ENCODE data around the gene MYL4. TPM values are rescaled to one million over a fixed set of nuclear protein-coding genes. Genes with fewer than 3 reads are reported as not detected.

Gene MYL4
- total RNA-seq, 6 experiments from 2014 or later: not detected

GRCh38 chr17:47197821-47198220, 11.3 kb upstream of the MYL4 start:
- no peaks in the 10 kb centered on the region for H3K4me1 Mint-ChIP-seq (ENCODE audit: low read depth)
- no peak overlapping the region for H3K27ac Mint-ChIP-seq
- H3K36me3 Mint-ChIP-seq (ENCODE audit: low read depth): no peaks in the 10 kb centered on the region
- DNase-seq: no peak
- no peak for TF ChIP-seq CTCF (IDR thresholded peaks at IDR 0.05)
- H3K4me3 Mint-ChIP-seq: no peak overlapping the region
- H3K27me3 Mint-ChIP-seq (ENCODE audit: insufficient read depth): no peaks in the 10 kb centered on the region; the same call in 1 of the 2 replicates
- no peaks in the 10 kb centered on the region; the same call in 1 of the 2 replicates for H3K9me3 Mint-ChIP-seq

- Mint-ChIP-seq H3K4me1 (ENCODE audit: low read depth) (peaks cover 17% of the 10 kb centered on the region), H3K27me3 (ENCODE audit: insufficient read depth) (no peaks in the 10 kb centered on the region; the same call in 1 of the 2 replicates), H3K4me3 (no peak overlapping the region), H3K9me3 (no peaks in the 10 kb centered on the region; the same call in 1 of the 2 replicates), H3K36me3 (ENCODE audit: low read depth) (no peaks in the 10 kb centered on the region), H3K27ac (no peak overlapping the region)
- no peak for TF ChIP-seq CTCF (IDR thresholded peaks at IDR 0.05)
- no peak for DNase-seq
Measured at GRCh38 chr17:47199627-47200324, 9.4 kb upstream of the MYL4 start.

- Mint-ChIP-seq H3K4me1 (ENCODE audit: low read depth) (peaks cover 22% of the 10 kb centered on the region), H3K27ac (no peak overlapping the region), H3K27me3 (ENCODE audit: insufficient read depth) (no peaks in the 10 kb centered on the region; the same call in 1 of the 2 replicates), H3K9me3 (no peaks in the 10 kb centered on the region; the same call in 1 of the 2 replicates), H3K4me3 (no peak overlapping the region), H3K36me3 (ENCODE audit: low read depth) (no peaks in the 10 kb centered on the region)
- TF ChIP-seq CTCF (IDR thresholded peaks at IDR 0.05): no peak
- DNase-seq: no peak
Measured at GRCh38 chr17:47200325-47200664, 8.9 kb upstream of the MYL4 start.

- H3K4me1 Mint-ChIP-seq (ENCODE audit: low read depth): peaks cover 31% of the 10 kb centered on the region
- no peak for DNase-seq
- H3K4me3 Mint-ChIP-seq: no peak overlapping the region
- H3K36me3 Mint-ChIP-seq (ENCODE audit: low read depth): no peaks in the 10 kb centered on the region
- no peaks in the 10 kb centered on the region; the same call in 1 of the 2 replicates for H3K9me3 Mint-ChIP-seq
- no peak overlapping the region for H3K27ac Mint-ChIP-seq
- peaks cover 2% of the 10 kb centered on the region; the same call in 1 of the 2 replicates for H3K27me3 Mint-ChIP-seq (ENCODE audit: insufficient read depth)
- no peak for TF ChIP-seq CTCF (IDR thresholded peaks at IDR 0.05)
Measured at GRCh38 chr17:47201166-47201565, 8.0 kb upstream of the MYL4 start.

GRCh38 chr17:47203984-47204721, 5.0 kb upstream of the MYL4 start:
- Mint-ChIP-seq H3K27ac (peak overlapping the region; percentile 78), H3K9me3 (no peaks in the 10 kb centered on the region), H3K4me1 (ENCODE audit: low read depth) (peaks cover 33% of the 10 kb centered on the region), H3K36me3 (ENCODE audit: low read depth) (no peaks in the 10 kb centered on the region), H3K27me3 (ENCODE audit: insufficient read depth) (peaks cover 2% of the 10 kb centered on the region; the same call in 1 of the 2 replicates), H3K4me3 (0 out of 2 replicates have a peak overlapping the region, but pooled peaks have one; percentile 63)
- no peak for TF ChIP-seq CTCF (IDR thresholded peaks at IDR 0.05)
- peak; percentile 35 for DNase-seq

All from HFFc6 (cell line).